GM19240 (cell line): Measurements from ENCODE around the gene CHN1.

Experiments used
- DNase-seq: peaks from one replicate; pipeline ENCODE4 v3.0.0; 2011; ENCODE audit warnings: low spot score; ENCODE audit not compliant: insufficient read length

CHN1 gene

DNA sequence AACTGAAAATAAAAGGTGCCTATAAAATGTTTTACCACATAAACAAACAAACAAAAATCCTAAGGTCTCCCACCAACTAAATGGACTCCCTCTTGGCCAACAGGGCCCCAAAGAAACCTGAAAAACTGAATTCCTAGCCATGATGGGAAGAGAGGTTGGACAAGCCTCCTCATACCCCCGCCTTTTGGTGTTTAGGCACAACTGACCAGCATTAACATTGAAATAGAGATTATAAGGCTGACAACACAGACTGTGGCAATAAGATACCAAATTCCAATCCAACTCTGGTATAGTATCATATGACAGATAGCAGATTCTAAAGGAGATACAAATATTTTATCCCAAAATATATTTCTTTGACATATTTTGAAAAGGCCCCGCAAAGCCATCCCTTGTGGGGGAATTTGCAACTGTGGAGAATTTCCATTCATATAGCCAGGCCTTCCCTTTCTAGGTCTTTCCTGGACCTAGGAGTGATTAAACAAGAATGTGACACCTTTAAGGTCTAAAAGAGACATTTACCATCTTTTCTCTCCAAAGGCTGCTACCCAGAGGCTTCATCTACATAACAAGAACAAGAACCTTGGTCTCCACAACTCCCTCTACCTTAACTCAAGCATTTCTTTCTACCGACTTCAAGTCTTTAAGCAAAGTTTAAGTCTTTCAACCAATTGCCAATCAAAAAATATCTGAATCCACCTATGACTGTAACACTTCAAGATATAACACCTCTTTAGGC, 80.0 kb downstream of the CHN1 start:
- no peak for DNase-seq

DNA sequence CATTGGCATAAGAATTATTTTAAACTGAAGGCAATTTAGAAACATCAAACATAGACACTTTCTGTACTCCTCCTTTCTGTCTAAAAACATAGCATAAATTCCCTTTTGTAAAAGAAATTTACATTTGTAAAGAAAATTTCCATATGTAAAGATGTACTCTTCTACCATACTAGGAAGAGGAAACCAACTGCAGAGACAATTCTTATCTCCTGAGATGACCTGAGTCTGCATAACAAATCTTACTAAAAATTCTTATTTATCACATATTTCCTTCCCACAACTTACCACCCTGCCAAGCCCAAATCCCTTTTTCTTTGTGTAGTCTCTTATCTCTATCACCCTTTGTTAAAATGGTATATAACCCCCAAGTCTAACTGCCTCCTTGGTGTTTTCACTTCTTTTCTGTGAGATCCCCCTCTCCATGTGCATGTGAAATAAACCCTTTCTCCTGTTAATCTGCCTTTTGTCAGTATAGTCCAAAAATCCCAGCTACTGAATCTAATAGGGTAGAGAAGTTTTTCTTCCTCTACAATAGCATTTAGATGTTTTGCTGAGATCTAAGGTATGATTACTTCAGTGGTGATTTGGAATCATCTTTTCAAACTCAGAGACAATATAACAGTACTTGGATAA, 81.0 kb downstream of the CHN1 start:
- no peak for DNase-seq

DNA sequence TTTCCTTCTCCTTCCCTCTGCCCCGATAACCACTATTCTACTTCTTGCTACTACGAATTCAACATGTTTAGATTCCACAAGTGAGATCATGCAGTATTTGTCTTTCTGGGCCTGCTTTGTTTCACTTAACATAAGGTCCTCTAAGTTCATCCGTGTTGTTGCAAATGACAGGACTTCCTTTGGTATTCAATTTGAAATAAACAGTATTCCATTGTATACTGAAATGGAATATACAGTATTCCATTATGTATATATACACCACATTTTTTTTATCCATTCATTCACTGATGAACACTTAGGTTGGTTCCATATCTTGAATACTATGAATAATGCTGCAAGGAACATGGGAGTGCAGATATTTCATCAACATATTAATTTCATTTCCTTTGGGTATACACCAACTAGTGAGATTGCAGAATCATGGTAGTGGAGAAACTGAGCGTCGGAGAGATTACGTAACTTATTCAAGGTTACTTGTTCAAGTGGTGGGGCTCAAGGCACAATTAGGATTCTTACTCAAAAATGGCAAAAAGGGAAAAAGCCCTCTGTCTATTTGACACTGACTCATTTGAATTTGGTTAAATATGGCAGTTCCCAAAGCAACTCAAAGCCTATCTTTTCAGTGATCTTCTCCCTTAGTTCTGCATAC, 85.1 kb downstream of the CHN1 start:
- DNase-seq = no peak

DNA sequence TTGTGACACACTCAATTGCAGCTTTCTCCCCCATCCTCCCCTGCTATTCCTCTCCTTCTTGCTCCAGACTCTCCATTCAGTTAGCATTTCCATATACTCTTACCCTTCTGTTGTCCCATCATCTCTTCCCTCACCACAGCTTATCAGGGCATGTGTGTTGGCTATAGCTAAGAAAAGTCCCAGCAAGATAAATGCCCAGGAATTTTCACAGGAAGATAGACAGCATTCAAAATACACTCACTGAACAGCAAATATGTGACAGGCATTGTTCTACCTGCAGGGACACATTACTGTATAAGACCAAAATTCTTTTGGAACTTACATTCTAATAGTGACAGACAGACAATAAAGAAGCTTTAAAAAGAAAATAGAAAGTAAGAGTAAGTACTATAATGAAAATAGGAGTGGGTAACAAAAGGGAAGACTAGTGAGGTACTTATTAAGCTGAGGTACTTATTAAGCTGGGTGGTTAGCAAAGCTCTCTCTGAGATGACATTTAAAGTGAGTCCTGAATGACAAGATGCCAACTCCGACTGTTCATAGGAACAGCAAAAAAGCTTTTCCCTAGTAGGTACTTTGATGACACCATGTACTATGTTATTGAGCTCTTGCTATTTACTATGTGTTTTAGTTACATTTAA, 86.2 kb downstream of the CHN1 start:
- no peak for DNase-seq

DNA sequence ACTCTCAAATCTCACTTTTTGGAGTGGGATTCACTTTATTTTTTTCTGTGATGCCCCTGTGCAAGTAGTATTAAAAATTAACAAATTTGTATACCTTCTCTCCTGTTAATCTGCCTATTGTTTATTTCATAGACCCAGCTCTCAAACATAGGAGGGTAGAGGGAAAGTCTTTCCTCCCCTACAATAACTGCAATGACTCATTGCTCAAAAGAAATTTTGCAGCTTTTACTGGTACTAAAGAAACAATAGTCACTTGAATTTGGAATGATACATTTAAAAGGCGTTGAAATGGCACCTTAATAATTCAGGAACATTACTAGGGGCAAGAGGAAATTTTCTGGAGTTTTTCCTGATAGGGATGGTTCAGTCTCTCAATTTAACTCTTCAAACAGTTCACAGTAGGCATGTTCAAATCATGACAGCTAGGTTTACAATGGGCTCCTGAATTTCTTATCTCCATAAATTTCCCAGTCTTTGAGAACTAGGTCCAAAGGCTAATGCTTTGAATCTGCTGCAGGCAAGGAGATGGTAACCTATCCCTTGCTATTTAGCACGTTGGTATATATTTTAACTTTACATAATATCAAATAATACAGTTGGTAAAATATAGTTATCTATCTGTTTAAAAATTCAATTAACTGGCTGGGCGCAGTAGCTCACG, 88.8 kb downstream of the CHN1 start:
- no peak for DNase-seq

DNA sequence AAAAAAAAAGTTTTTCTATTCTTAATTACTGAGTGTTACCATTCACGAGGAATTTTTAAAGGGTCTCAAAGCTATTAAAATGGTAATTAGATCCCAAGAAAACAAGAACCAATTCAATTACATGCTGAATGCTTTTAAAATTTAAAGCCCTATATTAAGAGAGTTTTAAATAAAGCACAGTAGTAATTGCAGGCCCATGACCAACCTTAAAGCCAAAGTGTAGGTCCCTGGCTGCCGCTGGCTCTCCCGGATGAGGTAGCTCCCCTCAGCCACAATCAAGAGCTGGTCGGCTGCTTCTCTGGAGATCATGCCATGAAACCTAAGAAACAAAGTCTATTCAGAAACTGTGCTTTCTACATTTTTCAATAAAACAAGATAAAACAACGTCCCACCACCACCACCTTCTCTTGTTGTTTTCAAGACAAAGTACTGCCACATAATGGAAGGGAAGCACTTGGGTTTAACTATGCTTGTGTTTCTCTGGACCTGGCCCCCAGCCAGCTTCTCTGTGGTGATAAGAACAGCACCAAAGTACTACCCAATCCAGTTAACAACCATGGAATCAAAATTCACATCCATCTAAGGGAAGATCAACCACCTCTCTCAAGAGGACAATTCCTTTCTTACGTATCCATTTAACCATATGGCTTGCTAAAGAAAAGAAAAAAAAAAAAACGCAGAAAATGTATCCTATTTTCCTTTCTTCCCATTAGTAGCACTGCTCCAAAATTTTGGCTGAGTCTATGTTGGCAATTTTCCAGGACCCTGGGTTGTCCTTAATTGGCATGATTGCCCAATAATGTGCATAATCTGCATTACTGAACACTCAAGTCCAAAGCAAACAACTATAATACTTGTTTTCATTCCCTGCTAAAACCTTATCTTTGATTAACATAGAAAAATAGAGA, 90.1 kb downstream of the CHN1 start:
- no peak for DNase-seq

DNA sequence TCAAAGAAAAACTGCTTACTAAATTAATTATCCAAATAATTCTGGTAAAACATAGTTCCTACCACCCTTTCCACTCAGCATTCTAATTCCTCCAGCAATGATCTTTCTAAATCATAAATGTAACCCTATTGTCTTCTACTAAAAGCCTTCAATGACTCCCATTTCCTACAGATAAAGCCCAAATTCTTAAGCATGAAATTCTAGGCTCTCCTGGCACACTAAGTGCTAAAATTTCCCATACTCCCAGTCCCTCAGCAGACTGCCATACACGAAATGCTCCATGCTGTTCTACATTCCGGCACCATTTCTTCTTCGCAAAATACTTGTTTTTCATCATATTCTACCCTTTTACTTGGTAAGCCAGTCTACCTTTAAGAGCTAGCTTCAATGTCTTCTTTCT, 96.9 kb downstream of the CHN1 start:
- DNase-seq = no peak

DNA sequence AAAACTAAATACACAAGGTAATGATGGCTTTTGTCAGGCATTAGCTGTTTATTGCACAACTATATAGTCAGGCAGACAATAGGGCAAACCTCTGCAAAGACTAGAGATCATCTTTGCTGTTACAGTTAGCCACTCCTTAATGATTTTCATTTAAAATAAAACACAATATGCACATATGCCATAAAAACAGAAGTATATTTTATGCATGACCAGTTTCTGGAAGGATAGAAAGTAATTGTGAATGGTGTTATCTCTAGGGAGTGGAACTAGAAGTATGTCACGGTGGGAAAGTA, 102.0 kb downstream of the CHN1 start:
- DNase-seq = no peak

DNA sequence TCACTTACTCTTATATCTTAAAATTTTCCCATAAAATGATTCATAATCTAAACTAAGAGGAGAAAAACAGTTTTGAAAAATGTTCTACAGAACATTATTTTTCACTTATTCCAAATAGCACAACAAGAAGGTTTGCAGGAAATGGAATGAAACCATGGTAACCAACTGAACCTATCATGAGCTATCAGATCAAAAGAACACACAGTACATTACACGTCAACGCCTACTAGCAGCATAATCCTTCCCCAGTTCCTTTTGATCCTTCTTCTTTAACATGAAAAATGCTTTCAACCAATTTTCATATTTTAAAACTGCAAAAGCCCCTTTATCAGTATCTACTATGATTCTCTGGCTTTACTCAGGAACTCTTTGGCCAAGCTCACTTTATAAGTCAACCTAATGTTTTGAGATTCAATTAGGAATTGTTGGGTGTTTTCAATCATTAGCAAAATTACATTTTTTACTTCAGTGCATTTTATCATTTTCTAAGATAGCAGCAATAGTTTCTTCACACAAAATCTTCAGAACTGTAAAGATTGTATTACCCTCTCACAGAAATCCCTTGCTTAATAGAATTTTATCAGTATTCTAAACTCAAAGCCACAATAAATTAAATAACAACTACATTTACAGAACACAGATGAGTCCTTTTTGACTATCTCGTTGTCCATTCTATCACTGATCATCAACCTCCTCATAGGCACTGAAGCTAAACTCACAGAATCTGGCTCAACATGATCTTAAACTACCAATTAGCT, 102.5 kb downstream of the CHN1 start:
- no peak for DNase-seq

DNA sequence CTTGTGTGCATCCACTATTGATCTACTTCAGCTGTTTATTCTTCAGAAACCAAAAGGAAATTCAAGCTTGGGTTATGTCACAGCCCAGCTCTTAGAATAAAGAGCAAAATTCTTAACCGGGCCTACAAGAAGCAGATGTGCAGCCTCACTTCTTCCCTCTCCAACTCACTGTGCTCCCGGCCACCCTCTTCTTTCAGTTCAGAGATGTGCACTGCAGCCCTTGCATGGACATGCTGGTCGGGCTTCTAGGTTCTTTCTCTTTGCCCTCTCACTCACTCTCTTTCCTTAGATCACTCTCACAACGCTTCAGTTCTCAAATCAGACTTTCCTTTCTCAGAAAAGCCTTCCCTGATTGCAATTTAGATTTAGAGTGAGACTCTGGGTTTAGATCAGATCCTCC, 104.1 kb downstream of the CHN1 start:
- no peak for DNase-seq

DNA sequence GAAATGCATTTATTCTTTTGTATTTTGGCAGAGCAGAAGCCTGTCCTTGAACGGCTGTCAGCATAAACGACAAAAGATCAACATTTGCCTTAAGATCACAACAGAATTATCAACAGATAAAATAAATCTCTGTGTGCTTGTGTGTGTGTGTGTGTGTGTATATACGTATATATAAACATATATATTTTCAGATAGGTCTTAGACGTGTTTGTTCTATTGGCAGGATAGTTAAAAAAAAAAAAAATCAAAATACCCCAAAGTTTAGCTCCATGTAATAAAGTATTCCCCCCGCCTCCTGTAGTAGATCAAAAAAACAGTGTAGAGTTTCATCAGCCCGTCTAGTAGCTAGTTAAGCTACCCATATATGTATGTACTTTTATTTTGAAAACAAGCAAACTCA, 107.9 kb downstream of the CHN1 start:
- DNase-seq = no peak

DNA sequence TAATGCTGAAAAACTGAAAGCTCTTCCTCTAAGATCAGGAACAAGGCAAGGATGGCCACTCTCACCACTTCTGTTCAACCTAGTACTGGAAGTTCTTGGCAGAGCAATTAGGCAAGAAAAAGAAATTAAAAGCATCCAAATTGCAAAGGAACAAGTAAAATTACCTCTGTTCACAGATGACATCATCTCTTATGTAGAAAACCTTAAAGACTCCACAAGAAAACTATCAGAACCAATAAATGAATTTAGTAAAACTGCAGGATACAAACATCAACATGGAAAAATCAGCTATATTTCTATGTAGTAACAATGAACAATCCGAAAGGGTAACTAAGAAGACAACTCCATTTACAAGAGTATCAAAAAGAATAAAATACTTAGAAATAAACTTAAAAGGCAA, 112.2 kb downstream of the CHN1 start:
- DNase-seq = no peak

DNA sequence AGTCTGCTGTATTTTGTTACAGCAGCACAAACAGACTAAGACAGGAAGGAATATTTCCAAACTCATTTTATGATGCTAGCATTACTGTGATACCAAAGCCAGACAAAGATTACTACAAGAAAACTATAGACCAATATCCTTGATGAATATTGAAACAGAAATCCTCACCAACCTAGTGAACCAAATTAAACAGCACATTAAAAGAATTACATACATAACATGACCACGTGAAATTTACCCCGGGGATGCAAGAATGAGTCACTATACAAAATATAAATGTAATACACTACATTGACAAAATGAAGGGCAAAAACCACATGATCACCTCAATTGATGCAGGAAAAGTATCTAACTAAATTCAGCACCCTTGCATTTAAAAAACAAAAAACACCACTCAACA, 112.6 kb downstream of the CHN1 start:
- no peak for DNase-seq

DNA sequence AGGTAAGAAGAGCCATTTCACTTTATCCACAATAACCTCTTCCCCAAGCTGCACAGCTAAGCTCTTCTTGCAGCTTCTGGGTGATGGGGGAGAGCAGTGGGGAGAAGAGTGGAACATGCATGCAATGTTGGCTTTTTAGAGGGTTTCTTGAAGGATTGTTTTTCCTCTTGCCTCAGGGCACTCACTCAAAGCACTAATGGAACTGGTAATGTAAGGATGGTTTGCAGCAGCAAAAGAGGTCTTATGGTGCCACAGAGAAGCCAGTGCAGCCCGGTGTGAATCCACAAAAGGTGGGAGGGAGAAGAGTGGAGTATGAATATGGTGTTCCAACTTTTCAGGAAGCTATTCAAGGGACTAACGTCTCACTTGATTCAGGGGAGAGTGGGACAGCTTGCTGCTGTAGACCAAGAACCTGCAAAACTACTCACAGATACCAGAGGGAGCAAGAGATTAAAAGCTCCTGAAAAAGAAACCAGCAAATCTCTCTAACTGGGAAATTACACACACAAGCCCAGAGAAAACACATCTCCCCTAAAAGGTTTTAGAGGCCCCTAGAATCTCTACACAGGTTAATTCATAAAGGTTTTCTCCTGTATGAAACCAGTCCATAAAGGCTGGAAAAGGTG, 116.4 kb downstream of the CHN1 start:
- DNase-seq = no peak

DNA sequence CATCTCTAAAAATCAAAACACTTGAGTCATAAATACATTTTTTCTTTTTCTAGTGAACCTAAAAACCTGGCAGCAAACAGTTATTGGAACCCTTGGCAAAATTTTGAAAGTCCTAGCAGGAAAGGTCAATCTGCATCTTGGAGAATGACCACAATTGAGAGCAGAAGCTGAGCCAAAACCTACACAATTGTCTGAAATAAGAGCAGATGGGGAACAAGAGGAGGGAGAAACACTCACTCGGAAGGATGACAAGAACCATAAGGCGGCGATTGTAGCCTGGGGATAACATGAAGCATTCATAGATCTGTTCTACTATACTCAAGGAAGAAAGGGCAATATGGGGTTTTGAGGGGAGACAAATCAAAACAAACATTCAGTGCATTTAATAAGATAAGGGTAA, 117.0 kb downstream of the CHN1 start:
- no peak for DNase-seq

DNA sequence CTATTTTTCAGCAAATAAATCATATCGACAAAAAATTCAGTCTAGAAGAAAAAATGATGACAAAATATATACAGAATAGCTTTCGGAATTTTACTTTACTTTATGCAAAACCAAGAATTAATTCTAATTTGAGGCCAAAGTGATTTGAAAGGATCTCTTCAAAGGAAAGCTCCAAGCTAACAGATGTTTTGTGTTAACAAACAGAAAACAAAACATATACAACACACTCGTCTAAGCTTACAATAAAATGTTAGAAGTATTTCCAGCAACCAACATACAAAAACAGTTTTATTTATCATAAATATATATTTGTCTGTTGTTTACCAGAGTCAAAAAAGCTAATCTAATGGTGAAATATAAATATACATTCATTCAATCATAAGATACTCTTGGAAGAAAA, 122.8 kb downstream of the CHN1 start:
- no peak for DNase-seq

DNA sequence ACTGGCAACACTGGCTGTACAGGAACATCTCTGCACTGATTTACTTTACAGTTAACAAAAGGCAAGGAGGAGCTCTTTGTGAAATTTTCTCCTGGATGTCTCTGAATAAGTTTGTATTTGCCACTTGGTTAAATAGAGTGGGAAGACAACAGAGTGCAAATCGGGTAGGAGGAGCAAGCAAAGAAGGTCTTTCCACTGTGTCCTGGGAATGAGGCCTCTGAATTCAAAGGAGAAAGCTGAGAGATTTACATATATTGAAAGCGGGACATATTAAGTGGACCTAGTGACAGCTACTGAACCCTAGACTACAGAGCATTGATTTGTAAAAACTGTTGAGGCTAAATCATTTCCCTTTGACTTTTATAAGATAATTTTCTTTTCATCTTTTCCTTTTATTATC, 123.5 kb downstream of the CHN1 start:
- no peak for DNase-seq

DNA sequence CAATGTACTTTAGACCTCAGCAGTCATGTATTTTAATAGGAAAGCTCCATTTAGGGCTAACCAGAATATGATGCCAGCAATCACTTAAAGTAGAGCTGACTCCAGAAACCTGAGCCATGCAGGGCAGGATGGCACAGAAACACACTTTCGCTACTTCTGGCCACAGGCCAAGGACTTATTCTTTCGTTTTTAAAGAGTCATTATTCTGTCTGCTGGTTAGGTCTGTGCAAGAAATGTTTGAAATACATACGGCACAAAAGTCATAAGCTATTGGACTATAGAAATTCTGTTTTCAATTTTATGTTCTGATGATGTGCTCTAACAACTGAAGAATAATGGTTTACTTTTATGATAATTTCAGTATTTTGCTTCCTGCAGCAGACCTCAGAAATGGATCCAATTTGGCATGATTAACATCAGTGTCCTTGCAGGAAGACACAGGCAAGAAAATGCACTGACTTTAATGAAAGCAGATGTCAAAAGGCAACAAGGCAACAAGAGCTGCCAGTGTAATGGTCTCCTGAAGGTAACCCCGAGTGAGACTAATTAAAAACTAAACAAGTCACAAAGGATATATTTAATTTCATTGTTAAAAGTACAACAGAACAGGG, 126.5 kb downstream of the CHN1 start:
- no peak for DNase-seq

DNA sequence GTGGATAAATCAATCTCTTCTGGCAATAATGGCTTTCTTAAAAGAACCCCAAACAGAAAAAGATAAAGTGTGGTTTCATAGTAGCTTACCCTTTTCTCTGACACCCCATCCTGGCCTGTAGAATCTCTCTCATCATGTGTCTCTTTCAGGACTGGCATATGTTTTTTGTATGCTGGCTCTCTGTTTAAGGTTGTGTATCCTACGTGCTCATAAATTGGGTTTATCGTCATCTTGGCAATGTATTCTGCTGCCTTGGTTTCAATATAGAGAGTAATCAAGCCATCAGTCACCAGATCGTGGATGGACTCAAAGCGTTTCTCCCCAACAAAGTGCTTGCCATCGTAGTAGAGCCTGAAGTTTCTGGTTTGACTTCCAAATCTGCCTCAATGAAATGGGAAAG, 127.4 kb downstream of the CHN1 start:
- no peak for DNase-seq
